NCI-H2029 treated with DMSO at 0.1 percent for 48 hours (cell line): ENCODE data around the gene ADIPOR2.
A peak's percentile ranks its signal among the peaks of the same experiment; 100 is the strongest.

ENCODE experiments used
- DNase-seq: peaks from one replicate; lab custom pipeline; 2025; lab: John Stamatoyannopoulos, UW

Gene ADIPOR2

DNA sequence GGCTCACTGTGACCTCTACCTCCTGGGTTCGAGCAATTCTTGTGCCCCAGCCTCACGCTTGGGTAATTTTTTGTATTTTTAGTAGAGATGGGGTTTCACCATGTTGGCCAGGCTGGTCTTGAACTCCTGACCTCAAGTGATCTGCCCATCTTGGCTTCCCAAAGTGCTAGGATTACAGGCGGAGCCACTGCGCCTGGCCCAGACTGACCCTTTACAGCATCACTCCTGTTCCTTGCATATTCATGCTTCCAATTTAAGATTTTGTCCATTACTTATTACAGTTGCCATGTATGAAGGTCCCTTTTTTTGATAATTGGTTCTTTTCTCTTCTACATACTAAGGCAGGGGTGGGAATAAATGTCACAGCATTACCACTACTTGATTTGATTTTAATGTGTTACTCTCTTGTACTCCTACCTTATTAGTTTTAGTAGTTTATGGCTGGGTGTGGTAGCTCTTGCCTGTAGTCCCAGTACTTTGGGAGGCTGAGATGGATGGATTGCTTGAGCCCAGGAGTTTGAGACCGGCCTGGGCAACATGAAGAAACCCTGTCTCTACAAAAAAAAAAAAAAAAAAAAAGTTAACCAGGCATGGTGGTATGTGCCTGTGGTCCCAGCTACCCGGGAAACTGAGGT lies 46.9 kb downstream of the ADIPOR2 start:
- no peak for DNase-seq

DNA sequence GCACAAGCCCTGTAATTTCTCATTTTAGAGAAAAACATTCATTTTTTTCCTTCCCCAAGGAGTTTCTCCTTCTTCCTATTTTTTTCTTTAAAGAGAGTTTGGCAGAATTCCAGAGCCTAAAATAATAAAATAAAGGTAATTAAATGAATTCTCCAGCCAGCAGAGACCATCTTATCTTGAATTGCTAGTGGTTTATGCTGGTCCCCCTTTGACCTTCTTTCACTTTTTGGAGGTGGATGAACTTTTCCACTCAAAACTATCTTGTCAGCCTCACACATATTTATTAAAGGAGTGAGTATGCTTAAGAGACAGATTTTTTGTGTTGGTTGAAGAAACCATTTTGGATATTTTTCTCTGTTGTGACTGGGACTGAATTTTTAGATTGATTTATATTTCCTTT lies 47.6 kb downstream of the ADIPOR2 start:
- no peak for DNase-seq

DNA sequence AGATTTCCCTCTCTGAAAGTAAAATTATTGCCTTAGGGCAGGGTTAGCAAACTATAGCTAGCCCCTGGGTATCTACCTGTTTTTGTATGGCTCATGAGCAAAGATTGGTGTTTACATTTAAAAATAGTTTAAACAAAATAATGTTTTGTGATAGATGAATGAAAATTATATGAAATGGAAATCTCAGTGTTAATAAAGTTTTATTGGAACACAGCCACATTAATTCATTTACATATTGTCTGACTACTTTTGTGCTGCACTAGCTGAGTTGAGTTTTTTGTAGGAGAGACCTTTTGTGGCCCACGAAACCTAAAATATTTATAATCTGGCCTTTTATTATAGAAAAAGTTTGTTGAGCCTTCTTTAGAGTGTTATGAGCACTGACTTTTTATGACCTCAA lies 48.5 kb downstream of the ADIPOR2 start:
- no peak for DNase-seq

DNA sequence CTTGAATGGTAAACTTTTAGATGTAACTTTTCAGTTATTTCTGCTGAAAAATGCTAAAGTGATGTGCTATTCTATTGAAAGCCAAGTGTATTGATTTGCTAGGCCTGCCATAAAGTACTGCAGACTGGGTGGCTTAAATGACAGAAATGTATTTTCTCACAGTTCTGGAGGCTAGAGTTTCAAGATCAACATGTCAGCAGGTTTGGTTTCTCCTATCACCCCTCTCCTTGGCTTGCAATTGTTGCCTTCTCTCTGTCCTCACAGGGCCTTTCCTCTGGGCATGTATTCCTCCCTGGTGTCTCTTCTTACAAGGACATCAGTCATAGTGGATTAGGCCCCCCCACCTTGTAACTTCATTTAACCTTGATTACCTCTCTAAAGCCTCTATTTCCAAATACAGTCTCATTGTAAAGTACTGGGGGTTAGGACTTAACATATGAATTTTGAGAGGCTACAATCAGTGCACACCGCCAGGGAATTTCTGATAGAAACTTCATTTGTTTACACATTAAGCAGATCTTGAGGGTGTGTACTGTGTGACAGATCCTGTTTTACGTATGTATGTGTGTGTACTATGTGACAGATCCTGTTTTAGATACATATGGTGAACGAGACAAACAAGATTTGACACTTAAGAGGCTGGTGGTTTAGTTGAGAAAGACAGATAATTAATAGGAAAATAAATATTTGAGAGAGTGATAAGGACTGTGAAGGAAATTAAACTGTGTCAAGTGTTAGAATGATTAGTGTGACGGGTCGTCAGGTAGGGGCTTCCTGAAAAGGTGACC lies 49.5 kb downstream of the ADIPOR2 start:
- no peak for DNase-seq

DNA sequence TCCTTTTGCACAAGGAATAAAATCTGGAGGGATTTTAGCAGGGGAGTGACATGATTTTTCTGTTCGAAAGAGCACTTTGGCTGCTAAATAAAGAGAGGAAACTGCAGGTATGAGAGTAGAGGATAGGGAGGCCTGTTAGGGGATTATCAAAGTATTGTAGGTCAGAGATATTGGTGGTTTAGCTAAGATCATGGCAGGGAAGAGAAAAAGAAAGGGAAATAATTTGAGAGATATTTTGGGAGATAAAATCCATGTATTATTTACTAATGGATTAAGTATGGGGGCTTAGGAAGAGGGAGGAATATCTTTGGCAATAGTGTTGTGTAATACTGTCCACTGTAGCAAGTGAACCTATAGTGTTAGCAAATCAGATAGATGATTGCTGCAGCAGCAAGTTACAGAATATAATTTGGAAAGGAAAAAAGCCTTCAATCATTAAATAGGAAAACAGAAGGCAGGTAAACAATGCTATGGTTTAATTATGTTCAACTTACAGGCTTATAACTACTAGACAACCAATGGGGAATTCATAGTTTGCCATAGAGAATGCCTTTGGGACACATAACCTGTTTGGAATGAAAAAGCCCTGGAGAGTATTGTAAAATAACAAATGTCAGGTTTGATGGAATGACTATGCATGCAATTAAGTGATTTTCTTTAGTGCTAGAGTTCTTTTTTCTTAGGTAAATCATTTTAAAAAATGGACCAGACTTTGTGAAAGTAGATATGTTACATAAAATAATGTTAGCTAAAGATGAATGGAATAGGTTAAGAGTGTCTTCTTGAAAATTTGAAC lies 50.5 kb downstream of the ADIPOR2 start:
- no peak for DNase-seq

DNA sequence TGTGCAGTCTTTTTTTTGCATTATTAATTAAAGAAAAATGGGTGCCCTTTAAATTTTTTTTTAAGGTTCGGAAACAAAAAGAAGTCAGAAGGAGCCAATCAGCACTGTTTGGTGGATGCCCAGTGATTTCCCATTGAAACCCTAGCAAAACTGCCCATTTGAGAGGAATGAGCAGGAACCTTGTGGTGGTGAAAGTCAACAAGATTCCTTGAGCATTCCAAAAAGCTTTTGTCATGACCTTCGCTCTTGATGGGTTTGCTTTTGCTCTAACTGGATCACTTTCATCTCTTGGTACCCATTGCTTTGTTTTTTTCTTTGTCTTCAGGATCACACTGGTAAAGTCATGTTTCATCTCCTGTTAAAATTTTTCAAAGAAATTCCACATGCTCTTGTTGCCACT lies 54.1 kb downstream of the ADIPOR2 start:
- DNase-seq: no peak

DNA sequence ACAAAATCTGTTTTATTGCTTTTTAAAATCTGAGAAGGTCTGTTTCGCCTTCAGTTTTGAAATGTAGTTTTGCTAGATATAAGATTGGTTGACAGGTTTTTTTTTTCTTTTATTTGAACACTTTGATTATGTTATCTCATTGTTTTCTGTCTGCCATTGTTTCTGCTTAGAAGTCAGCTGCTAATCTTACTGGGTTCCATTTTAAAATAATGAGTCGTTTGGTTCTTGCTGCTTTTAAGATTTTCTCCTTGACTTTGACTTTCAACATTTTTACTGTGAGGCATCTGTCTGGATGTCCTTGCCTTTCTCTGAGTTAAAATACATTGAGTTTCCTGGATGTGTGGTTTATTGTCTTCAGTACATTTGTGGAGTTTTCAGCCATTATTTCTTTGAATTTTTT lies 56.7 kb downstream of the ADIPOR2 start:
- DNase-seq: no peak

DNA sequence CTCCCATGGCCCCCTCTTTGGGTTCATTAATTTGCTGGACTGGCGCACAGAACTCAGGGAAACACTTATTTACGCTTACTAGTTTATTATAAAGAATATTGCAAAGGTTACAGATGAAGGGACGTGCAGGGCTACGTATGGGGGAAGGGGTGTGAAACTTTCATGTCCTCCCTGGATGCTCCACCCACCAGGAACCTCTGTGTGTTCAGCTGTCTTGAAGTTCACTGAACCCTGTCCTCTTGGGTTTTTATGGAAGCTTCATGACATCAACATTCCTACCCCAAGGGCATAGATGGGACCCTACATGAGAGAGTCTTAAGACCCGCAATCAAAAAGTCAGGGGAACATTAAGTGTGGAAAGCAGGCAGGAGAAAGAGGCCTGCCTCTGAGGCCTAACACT lies 58.1 kb downstream of the ADIPOR2 start:
- no peak for DNase-seq

DNA sequence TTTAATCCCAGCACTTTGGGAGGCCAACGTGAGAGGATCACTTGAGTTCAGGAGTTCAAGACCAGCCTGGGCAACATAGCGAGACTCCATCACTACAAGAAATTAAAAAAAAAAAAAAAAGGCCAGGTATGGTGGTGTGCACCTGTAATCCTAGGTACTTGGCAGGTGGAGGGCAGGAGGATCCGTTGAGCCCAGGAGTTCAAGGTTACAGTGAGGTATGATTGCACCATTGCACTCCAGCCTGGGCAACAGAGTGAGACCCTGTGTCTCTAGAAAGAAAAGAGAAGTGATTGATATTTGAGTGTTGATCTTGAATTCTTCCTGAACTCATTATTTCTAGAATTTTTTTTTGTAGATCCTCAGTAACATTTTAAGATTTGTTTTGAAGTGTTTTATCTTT lies 59.4 kb downstream of the ADIPOR2 start:
- DNase-seq: no peak

DNA sequence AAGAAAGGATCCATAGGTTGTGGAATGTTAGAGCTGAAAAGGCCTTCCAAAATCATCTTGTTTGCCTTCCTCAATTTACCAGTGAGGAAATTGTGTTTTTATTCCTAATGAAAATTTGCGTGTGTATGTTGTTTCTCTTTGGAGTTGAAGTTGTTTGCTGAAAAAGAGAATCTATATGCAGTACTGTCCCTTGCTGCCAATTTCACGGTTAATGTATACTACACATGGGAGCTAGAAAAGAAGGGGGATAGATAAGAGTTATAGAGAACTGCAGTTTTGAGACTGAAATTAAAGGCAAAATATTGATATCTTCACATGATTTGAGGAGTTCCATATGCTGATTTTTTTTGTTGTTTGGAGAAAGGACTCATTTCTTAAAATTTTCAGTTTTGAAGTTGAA lies 67.5 kb downstream of the ADIPOR2 start:
- DNase-seq: no peak

DNA sequence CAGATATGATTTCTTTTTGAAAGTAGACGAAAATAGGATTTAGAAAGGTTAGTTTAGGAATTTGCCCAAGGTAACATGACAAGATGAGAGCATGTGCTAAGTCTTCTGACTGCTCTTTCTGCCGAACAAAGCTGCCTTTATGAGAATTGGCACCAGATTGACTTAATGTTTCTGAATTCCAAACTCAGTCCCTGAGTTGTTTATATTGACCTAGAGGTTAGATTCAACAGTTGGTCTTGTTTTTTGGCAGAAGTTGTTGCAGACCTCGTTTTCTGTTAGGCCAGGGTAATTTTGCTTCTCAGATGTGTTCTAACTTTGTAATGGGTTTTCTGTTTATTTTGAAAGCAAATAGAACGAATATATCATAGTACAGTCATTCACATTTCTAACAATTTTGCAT lies 68.0 kb downstream of the ADIPOR2 start:
- DNase-seq: no peak

DNA sequence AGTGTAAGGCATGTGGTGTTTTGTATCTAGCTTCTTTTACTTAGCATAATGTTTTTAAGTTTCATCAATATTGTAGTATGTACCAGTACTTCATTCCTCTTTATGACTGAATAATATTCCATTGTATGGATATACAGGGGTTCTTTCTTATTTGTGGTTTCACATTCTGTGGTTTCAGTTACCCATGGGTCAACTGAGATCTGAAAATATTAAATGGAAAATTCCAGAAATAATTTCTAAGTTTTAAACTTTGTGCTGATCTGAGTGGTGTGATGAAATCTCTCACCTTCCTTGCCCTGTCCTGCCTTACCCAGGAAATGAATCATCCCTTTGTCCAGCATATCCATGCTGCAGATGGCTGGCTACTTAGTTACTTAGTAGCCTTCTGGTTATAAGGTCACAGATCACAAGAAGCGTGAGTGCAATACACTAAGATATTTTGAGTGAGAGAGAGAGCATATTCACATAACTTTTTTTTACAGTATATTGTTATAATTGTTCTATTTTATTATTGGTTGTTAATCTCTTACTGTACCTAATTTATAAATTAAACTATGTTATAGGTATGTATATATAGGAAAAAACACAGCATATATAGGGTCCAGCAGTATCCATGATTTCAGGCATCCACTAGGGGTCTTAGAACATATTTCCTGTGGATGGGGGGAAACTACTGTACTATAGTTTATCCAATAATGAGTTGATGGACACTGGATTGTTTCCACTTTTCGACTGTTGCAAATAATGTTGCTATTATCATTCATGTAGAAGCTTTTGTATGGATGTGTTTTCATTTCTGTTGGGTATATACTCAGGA lies 69.9 kb downstream of the ADIPOR2 start:
- no peak for DNase-seq

DNA sequence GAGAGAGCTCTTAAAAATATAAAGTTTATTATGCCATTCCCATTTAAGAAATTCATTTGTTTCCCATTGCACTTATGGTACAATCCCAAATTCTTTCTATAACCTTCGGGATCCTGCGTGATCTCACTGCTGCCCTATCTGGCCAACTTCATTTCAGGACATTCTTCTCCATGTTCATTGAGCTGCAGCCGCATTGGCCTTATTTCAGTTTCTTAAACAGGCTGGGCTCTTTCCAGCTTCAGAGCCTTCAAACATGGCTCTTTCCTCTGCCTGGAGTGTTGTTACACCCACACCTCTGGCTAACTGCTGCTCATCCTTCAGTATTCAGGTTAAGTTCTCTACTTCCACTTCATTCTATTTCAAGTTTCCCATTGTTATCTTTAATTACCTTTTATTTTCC lies 71.0 kb downstream of the ADIPOR2 start:
- DNase-seq: no peak

DNA sequence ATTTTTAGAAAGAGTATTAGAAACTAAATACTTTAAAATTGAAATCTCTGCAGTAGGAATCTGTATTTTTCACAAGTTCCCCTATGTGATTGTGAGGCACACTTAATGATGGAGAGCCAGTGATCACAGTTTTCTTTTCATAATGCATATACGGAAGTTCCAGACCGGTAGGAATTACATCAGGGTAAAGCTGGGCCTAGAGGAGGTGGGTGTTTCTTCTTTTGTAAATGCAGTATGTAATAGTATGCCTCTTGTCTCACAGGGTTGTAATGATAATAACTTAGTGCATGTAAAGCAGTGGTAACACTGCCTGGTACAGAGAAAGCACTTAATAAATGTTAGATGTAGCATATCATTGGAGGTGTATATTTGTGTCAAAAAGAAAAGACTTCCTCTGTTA lies 72.3 kb downstream of the ADIPOR2 start:
- no peak for DNase-seq

DNA sequence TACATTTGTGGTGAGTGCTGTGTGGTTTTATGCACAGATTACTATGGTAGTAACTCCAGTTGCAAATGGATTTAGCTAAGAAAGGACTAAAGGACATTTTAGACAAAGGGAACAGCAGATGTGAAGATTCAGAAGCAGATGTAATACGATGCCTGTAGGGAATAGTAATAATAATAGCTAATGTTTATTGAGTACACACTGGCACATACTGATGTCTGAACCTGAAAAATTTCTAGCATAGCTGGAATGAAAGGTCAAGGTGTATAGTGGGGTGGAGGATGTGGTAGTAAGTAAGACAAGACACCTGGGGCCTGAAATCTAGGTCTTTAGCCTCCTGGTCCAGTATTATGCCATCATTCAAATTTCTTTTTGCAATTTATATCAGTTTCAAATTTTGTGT lies 75.2 kb downstream of the ADIPOR2 start:
- no peak for DNase-seq

DNA sequence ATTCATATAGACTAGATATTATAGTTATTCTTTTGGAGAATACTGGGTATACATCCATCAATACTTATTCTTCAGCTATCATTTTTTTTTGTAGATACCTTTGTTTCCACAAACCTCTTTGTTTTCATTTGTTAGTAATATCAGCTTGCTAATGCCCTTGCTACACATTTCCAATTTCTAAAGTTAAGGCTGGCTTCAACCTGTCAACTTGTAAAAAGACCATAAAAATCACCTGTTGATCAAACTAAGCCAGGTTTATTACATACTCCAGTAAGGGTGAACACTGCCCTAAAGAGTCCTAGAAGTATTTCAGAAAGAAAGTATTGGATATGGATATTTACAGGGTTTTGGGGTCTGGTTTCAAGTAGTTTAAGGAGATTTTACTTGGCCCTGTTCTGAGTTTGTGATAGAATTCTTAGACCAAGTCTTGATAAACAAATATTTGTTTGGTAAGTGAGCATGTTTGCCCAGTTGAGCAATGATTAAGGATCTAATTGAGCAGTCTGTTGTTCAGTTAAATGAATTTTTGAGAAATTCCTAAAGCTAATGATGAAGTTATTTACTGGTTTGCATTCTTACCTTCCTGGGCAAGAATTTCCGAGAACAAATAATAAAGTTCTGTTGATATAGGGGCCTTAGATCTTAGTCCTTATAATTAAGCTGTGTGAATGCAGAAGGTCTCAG lies 76.7 kb downstream of the ADIPOR2 start:
- DNase-seq: no peak

DNA sequence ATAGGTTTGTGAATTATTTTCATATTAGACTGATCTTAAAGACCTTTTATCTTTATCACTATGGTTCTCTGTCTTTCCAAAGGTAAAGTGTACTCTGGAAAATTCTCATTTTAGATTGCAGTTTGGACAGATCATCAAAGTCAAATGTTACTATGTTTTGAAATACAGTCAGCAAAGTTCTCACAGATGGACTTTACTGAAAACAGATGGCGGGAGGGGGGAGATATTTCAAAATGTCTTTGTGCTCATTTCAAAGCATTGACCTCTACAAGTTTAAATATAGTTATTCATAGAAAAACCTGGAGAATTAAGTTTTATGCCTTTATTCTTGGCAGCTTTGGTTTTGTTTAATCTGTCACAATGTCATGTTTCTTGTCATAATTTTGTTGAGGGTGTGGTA lies 77.7 kb downstream of the ADIPOR2 start:
- no peak for DNase-seq

DNA sequence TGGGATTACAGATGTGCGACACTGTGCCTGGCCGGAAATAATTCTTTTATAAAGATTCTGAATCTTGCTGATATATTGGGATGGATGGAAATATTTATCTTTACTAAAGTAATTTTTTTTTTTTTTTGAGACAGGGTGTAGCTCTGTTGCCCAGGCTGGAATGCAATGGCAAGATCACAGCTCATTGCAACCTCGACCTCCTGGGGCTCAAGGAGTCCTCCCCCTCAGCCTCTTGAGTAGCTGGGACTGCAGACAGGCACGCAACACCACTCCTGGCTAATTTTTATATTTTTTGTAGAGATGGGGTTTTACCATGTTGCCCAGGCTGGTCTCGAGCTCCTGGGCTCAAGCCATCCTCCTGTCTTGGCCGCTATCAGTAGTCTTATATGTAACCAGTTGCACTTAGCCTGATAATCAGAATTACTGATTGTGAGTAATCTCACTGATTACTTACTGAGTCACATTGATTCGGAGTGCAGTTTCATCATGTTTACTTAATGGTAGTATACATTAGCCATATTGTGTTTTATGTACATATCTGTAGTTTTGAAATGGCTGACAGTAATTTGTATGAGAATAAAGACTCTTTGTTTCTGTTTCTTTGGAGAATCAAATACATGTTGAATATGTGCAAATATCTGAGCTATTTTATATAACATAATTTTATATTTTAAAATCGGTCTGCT lies 79.1 kb downstream of the ADIPOR2 start:
- no peak for DNase-seq

DNA sequence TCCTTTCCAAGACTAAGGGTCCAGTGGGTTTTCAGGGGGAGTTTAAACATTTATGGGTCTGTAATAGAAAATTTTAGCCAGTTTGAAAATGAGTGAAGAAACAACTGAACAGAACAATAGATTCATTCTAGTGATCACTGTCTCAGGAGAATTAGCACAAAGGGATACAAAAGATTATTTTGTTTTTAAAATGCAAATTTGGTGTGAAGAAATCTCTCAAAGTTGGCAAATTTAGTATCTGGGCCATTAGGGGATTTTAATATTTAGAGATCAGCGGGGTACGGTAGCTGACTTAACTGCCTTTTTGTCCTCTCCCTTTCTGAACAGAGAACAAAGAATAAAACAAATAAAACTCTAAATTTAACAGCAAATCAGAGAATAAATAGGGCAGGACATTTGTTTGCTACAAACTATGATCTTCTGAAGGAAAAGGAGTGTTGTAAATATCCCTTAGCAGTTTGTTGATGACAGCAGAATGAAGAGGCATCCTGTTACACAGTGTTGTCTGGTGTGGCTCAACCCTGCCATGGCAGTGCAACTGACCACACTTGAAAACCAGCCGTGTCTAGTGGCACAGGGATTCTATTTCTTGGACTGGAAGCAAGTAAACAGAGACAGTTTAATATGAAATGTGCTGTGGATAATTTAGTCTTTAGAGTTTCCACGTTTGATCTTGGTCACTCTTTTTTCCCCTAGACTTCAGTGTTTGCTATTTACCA lies 83.2 kb downstream of the ADIPOR2 start:
- peak; percentile 17 for DNase-seq

DNA sequence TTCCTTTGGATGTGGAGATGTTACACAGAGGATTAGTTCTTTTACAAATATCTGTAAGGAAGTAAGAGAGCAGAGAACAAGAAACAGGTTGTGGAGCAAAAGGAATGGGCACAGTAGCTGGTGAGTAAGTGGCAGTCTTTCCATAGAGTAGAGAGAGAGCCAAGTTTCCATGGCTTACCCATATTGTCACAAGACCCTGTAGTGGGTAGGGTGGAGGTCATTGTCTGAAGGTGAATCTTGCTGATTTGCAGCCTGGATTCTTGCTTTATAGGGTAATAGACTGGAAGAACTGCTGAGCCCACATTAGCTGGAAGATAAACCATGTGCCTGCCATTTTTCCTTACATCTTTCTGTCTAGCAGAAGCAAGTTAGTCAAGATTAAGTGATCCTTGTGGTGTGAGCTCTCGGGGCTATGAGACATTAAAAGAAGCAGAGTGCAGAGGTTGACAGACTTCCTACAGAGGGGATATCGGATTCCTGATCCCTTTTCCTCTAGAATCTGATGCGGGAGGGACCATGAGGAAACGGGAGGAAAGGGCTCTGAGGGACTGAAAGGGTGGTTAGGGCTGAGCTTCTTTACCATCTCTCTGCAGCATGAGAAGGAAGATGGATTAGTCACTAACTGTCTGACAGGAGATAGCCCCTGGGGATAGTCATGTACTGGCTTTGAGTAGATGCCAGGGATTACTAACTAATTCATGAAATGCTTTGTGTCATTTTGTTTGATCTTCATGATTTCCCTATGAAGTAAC lies 85.5 kb downstream of the ADIPOR2 start:
- no peak for DNase-seq
